CD4-positive, alpha-beta T cell treated with Interferon alpha-2 for 1 hour (primary cell): ENCODE measurements around the gene SPEF2.

ENCODE experiments used
- DNase-seq, 2 donors: peaks; one replicate each; pipeline ENCODE4 v3.0.0-alpha.2; 2020 to 2022

The SPEF2 gene, protein sequence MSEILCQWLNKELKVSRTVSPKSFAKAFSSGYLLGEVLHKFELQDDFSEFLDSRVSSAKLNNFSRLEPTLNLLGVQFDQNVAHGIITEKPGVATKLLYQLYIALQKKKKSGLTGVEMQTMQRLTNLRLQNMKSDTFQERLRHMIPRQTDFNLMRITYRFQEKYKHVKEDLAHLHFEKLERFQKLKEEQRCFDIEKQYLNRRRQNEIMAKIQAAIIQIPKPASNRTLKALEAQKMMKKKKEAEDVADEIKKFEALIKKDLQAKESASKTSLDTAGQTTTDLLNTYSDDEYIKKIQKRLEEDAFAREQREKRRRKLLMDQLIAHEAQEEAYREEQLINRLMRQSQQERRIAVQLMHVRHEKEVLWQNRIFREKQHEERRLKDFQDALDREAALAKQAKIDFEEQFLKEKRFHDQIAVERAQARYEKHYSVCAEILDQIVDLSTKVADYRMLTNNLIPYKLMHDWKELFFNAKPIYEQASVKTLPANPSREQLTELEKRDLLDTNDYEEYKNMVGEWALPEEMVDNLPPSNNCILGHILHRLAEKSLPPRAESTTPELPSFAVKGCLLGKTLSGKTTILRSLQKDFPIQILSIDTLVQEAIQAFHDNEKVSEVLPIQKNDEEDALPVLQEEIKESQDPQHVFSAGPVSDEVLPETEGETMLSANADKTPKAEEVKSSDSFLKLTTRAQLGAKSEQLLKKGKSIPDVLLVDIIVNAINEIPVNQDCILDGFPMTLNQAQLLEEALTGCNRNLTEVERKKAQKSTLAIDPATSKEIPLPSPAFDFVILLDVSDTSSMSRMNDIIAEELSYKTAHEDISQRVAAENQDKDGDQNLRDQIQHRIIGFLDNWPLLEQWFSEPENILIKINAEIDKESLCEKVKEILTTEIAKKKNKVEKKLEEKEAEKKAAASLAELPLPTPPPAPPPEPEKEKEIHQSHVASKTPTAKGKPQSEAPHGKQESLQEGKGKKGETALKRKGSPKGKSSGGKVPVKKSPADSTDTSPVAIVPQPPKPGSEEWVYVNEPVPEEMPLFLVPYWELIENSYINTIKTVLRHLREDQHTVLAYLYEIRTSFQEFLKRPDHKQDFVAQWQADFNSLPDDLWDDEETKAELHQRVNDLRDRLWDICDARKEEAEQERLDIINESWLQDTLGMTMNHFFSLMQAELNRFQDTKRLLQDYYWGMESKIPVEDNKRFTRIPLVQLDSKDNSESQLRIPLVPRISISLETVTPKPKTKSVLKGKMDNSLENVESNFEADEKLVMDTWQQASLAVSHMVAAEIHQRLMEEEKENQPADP (N-terminal part only)

GRCh38 chr5:35617435-35618303 is at the start of gene SPEF2:
Gene SPEF2 (plus strand): TSS chr5:35617863. CDS start chr5:35617998, 135 bp downstream.
- DNase-seq, result peak; percentile 76 to 84

GRCh38 chr5:35575578-35575977 is 42.1 kb upstream of the SPEF2 start:
- DNase-seq, result no peak

GRCh38 chr5:35587419-35587818 is 30.2 kb upstream of the SPEF2 start:
- no peak for DNase-seq

- DNase-seq, result no peak
Measured at GRCh38 chr5:35593338-35593737, 24.3 kb upstream of the SPEF2 start.

GRCh38 chr5:35598707-35599370 is 18.8 kb upstream of the SPEF2 start:
- no peak for DNase-seq

- no peak for DNase-seq
Measured at GRCh38 chr5:35600591-35600990, 17.1 kb upstream of the SPEF2 start.

DNA sequence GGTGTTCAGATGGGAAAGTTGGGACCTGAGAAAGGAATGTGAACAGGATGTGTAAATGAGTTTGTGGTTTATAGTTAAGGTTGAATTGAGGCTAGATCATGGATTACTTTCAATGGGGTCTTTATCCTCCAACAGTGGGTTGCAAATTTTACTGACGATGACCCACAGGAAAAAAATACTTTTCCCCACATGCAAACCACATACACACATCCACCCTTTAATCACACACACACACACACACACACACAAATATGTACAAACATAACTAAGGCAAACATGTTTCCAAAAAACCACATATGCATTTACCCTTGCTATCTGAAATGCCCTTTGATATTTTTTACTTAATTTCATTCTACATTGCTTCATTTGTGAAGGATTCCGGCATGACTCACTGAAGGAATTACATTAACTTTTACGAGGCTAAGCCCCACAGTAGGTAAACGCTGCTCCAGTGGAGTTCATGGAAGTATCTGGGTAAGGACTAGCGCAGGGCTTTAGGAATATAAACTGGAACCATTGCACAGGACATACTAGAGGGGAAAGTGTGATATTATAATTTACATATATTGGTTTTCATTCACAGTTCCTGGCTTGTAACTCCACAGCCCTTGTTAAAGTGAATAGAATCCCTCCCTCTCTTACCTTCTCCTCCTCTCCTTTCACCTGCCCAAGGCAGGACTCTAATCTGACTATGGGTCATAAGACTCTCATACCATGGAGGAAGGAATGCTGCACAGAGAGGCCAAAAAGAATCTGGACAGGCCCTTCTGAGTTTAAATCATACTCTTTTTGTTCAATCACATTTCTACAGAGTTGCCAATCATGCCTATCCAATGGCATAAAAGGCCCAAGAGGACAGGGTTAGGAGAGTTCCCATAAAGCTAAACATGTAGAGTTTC is 8.5 kb upstream of the SPEF2 start:
- no peak for DNase-seq

DNA sequence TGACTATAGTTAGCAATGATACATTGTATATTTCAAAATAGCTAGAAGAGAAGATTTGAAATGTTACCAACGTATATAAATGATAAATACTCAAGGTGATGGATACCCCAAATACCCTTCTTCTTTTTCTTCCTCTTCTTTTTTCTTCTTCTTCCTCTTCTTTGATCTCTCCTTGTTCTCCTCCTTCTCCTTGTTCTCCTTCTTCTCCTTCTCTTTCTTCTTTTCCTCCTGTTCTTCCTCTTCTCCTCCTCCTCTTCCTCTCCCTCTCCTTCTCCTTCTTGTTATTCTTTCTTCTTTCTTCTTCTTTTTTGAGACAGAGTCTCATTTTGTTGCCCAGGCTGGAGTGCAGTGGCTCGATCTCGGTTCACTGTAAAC is 616 bp upstream of the SPEF2 start:
- DNase-seq, result no peak

DNA sequence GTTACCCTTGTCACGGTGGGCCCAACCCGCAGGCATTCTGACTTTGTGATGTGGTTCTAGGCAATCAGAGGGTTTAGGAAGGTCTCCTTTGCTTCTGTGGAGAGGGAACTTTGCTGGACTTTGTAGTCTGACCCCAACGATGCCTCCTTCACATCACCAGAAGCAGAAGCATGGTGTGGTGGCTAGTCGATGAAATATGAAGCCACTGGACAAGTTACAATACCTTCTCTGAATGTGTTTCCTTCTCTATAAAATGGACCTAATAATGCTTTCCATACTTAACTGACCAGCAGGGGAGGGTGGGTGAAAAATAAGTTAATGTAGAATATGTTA is 607 bp downstream of the SPEF2 start:
- no peak for DNase-seq

DNA sequence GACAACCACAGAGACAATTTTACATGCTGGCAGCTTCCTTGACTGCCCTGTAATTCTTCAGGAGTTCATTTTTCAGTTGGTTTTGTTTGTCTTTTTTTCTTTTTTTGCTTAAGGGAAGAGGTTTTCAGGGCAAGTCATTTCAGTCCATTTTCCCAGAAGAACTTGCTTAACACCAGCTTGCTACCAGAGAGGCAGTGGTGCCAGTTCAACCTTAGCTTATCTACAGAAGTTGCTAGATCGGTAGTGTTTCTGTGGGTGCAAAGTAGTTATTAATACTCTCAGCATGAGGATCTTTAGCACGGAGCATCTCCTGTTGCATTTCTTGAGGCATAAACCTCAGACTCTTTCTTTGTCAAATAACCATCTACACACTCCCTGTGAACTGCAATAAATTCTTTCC is 1.1 kb downstream of the SPEF2 start:
- DNase-seq, result no peak

DNA sequence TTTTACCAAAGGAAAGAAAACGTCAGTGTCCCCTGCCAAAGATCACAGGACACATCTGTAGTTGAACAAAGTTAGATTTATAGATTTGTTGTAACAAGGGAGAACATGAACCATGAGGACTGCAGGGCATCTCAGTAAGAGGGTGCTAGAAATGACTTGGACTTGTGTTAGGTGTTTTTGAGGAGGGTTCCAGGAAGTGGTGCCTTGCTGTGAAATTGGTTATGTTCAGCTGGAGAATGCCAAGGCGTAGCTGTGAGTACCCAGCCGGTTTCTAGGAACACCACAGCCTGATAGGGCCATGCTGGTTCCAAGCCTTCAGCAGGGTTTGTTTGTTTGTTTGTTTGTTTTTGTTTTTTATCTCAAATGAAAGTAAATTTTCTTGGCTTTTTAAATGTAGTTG is 5.3 kb downstream of the SPEF2 start:
- peak; percentile 6 to 11 for DNase-seq

GRCh38 chr5:35623991-35624390 is 6.3 kb downstream of the SPEF2 start:
- no peak for DNase-seq

- no peak for DNase-seq
Measured at GRCh38 chr5:35626108-35626507, 8.4 kb downstream of the SPEF2 start.

GRCh38 chr5:35626553-35626952 is 8.9 kb downstream of the SPEF2 start:
- no peak for DNase-seq

DNA sequence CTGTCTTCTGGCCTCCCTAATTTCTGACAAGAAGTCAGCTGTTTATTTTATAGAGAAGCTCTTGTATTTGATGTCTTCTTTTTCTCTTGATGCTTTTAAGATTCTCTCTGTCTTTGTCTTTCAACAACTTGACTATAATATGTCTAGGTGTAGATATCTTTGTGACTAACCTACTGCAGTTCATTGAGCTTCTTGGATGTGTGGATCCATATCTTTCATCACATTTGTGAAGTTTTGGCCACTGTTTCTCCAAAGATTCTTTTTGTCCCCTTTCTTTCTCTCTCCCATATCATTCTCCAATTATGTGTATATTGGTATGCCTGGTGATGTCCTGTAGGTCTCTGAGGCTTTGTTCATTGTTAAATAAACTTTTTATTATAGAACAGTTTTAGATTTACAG is 16.7 kb downstream of the SPEF2 start:
- no peak for DNase-seq

DNA sequence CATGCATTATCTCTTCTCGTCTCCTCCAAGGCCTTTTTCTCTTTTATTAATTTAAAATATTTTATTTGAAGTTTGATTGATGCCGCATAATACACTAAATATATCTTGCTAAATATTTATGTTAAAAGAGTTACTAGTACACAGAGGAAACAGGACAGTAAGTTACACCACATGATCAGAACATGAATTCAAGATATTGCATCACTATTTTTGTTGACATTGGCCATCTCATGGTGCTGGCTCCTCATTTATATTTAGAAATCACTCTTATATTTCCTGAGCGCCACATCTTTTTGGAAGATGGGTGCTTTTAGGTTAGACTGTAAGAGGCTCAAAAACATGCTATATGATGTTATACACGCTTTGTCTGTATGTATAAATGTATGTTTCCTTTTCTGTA is 23.0 kb downstream of the SPEF2 start:
- no peak for DNase-seq

DNA sequence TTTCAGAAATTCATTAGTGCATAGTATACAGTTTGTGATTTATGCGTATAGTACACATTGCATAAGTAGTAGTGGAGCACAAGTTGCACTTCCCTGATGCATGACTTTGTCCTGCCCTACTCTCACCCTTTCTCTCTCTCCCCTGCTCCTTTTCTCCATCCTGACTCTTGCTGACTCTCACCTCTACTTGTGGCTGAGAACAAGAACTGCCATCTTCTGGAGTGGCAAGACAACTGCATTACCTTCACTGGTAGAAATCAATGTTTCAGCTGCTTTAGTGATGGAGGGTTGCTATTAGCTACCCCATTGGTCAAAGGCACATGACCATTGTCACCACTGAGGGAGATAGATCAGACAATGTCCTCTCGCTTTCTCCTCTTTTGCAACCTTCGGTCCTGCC is 26.9 kb downstream of the SPEF2 start:
- DNase-seq, result no peak

DNA sequence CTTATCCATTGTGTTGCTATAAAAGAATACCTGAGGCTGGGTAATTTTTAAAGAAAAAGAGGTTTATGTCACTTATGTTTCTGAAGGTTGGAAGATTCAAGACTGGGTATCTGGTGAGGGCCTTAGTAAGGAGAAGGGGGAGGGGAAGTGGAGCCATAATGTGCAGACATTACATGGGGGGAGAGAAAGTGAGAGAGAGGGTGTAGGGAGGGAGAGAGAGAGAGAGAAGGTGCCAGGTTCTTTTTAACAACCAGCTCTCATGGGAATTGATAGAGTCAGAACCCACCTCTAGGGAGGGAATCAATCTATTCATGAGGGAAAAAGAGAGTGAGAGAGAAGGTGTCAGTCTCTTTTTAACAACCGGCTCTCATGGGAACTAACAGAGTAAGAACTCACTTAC is 29.5 kb downstream of the SPEF2 start:
- DNase-seq, result no peak

- DNase-seq, result no peak
Measured at GRCh38 chr5:35647712-35648111, 30.0 kb downstream of the SPEF2 start.

DNA sequence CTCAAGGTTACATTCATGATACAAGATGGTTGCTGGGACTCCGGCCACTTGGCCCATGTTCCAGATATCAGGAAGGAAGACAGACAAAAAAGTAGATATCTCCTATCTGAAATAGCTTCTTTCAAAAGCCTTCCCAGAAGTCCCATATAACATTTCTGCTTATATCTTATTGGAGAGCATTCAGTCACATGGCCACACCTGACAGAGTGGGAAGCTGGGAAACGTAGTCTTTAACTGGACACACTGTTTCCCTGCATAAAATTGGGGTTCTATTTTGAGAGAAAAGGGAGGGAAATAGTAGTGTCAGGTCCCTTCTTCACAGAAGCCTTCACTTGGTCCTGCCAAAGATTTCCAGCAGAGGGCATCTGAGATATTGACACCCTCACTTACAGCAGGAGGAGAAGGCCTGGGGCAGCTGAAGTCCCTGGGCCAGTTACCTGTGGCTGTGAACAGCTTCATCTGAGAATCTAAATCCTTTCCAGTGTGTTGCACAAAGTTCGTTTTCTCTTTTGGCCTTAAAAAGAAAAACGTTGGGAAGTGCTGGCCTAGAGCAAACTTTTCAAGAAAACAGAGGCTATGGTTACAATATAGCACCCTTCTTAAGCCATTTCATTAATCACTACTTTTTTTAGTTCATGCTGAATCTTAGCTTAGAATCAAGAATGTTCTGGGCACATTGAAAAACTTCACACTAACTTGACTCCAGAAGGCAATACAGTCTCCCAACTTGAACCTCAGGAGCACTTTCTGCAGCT is 33.5 kb downstream of the SPEF2 start:
- DNase-seq, result peak; percentile 52 to 78
